HG02970 (cell line): Measurements from ENCODE around the gene VILL.
"Not testable (repeated sequence)": the region's sequence is repeated elsewhere in the genome, so short reads cannot be mapped to it uniquely, and the experiment has no call there.

Experiments used
- ATAC-seq: cut with Tn5 transposase; IDR thresholded peaks from one replicate; pipeline ENCODE4 v1.9.1; 2021; ENCODE audit warnings: mild to moderate bottlenecking, moderate library complexity, moderate number of reproducible peaks; ENCODE audit not compliant: unreplicated experiment, low FRiP score

VILL gene

DNA sequence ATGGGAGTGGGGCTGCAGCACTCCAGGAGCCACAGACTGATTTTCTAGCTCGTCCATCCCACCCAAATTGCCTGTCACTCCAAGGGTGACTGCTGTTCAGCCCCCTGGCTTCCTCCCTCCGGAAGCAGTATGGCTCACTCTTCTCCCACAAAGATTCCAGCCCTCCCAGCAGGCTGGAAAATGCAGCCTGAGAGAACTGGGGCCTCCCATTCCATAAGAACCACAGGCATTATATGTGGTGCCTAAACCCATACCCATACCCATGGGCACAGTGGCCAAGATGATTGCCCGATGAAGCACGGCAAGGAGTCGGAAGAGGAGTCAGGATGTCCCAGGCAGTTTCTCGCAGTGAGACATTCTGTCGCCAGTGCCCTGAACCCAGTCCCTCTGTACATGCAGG is 6.0 kb upstream of the VILL start:
- no peak for ATAC-seq

DNA sequence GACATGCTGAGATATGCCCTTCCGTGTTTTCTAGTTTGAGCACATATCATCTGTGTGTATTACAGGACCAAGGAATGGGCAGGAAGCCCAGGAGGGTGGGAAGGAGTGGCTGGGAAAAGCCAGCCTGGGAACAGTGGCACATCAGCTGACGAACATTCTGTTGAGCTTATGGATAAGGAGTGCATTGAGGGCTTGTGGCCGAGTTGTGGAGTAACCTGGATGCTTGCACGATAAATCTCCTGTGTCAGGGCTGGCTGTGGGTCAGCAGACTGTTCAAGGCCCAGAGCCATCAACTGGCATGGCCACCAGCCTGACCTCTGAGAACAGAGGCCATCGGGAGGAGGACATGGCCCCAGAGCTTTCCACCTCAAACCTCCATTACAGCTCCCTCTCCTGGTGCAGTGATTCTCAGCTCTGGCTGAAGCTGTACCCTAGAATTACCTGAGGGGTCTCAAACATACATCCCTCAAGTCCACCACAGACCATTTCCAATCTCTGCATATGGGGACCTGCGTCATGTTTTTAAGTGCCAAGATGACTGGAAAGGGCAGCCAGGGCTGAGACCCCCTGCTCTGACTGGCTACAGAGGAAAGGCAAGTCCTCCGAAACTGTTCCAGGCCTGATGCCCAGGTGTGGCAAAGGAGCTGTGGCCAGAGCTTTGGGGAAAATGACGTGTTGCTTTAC is 4.8 kb upstream of the VILL start:
- no peak for ATAC-seq

DNA sequence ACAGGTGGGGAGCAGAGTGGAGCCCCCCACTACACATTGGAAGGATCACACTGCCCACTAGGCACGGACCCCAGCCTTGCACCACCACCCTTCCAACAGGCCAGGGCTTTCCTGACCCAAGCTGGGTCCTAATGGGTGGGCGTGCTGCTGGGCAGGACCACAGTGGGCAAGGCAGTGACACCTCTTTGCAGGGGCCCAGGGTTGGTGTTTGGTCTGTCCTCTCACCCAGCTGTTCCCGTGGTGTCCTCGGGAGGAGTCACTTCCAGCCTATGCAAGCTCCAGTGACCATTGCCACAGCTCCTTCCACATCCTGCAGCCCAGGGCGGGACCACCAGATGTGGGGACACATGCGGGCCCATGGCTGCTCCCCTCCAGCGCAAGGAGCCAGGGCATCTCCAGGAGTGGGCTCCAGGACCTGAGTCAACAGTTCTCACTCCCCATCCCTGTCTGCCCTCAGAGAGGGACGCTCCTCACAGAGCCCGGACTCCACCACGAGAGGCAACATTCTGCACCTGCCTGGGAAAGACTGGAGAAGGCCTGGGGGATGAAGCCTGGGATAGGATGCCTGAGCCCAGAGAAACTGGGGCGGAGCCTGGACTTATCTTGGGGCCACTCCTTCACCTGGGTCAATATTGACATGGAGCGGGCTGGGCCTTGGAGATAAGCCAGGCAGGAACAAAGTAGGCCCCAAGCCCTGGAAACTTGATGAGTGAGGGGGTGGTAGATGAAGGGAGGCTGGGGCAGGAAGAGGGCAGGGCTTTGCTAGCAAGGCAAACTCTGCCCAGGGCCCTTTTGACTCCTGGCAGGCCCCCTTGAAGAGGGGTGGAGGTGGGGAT is 3.9 kb upstream of the VILL start:
- no peak for ATAC-seq

DNA sequence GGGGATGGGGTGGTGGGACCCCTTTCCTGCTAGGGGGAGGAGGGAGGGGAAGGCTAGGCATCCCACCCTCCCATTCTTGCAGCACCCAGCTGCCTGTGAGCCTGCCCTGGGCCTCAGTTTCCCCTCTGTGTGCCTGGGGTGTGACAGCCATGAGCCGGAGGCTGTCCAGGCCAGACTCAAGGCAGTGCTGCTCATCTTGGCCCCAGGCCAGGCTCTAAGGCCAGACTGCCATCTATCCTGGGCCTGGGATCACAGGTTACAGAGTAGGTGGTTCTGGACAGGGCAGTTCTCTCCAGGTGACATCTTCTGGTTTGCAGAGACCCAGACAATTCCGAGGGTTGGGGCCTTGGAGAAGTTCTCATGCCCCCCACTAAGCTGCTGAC is 3.3 kb upstream of the VILL start:
- no peak for ATAC-seq

DNA sequence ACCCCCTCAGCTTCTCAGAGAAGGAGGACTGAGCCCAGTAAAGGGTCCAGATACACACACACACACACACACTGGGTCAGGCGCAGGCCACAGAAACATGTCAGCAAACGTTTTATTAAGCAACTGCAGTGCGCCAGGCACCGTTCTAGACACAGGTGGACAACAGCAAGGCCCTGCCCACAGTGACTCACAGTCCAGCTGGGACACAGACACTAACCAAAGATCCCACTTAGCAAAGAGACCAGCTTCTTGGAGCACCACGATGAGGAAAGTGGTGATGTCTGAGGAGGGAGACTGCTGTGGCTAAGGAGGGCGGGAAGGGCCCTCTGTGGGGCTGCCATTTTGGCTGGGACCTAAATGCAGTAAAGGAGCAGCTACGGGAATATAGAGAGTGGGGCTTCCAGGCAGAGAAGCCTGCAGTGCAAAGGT is 2.8 kb upstream of the VILL start:
- ATAC-seq, result no peak

DNA sequence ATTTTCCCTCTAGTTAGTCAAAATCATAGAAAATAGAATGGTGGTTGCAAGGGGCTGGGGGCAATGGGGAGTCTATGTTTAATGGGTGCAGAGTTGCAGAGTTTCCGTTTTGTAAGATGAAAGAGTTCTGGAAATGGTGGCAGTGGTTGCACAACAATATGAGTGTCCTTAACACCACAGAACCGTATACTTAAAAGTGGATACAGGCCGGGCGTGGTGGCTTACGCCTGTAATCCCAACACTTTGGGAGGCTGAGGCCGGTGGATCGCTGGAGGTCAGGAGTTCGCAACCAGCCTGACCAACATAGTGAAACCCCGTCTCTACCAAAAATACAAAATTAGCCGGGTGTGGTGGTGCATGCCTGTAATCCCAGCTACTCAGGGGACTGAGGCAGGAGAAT is 2.2 kb upstream of the VILL start:
- not testable (repeated sequence) for ATAC-seq

DNA sequence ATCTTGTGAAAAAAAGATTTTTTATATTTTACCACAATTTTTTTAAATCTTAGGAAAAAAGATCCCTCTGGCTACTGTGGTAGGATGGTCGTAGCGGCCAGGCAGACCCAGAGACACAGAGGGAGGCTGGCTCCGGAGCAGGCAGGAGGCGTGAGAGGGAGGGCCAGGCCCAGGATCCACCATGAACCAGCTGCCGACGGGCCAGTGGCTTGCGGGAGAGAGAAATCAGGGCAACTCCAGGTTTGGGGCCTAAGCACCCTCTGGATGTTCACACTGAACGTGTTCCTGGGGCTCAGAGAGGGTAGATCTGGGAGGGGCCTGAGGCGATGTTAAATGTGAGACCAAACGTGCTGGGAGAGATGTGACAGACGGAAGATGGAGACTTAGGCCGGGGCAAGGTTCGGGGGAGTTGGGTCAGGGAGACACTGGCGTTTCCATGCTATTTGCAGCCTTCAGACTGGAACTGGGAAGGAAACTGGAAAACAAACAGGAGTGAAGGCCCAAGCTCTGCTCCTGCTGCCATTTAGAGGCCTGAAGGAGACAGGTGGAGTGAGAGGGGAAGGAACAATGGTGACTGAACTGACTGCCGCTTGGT is 1.6 kb upstream of the VILL start:
- ATAC-seq, result no peak

DNA sequence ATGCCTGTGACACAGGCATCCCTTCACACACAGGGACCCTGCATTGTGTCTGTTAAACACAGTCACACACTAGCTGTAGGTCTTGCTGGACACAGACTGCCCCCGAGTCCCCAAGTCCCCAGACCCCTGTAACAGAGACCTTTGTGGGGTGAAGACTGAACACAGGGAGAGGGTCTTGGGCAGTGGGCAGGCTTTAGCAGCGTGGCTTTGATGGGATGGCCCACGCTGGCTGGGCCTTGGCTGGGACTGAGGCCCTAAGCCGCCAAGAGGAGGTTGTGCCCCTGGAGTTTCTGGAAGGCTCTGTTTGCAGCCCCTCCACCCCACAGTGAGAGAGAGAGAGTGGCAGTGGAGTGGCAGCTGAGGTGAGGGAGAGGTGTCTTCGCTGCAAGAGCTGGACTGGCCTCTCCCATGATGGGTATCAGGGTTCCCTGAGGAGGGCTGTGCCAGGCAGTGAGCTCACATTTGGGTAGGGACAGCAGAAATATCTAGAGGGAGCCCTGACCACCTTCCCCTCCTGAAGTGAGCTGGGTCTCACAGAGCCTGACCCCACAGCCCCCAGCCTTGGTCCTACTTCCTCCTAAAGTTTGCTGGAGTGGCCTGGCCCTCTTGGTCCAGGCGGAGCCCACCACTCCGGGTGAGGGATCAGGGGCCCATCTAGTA is 635 bp upstream of the VILL start:
- ATAC-seq, result no peak

DNA sequence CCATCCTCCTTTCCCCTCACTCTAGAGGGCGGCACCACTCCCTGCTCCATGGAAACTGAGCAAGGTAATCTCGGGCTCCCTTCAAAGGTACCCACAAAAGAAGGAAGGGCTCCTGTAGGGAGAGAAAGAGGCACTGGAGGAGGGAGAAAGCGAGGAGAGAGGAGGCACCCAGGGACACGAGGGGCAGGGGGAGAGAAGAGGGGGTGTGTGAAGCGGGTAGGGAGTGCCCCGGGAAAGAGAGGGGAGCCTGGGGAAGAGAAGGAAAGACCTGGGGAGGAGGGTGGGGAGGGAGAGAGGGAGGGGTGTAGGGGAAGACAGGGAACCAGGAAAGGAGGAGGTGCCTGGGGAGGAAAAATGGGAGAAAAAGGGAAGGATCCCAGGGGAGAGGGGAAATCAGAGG is 523 bp downstream of the VILL start:
- no peak for ATAC-seq

DNA sequence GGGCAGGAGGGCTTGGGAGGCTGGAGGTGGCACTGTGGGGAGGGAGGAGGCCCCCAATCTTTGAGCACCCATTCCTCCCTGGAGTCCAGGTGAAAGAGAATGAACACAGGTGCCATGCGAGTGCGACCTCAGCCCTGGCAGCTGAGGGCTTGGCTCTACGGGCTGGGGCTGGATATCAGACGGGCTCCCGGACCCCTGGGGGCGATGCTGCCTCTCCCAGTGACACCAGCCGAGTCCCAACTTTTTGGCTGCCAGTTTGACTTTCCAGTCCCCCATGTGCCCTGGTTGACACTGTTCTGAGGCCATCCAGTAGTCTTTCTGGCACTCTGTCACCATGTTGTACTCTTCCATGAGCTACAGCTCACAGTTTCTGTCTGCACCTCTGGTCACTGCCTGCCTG is 1.2 kb downstream of the VILL start:
- ATAC-seq, result no peak

DNA sequence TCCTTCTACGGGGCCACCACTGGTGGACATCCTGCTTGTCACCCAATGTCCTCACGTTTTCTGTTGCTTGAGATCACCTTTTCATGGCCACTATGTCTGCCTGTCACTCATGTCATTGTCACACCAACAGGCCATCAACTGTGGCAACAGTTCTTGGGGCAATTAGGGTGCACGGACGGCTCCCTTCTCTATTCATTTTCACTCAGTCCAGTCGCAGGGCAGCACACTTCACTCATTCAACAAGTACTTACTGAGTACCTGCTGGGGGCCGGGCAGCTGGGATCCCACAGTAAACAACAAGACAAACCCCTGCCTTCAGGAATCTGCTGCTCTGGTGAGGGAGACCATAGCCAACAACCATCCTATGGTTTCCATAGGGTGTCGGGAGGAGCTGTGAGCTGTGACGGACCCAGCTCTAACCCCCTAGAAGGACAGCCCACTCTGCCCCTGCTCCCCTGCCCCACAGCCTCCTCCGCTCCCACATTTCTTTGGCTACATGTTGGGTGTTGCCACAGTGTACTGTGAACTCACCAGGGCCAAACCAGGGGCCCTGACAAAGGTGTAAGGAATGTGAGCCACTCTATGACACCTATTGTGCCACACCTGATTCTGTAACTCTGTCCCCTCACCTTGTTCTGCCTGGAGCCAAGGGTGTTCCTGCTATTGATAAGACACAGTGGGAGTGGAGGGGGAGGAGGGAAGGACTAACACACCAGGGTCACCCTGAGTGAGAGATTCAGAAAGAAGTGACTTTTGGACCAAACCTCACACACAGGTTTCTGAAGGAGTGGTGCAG is 1.9 kb downstream of the VILL start:
- ATAC-seq, result no peak

DNA sequence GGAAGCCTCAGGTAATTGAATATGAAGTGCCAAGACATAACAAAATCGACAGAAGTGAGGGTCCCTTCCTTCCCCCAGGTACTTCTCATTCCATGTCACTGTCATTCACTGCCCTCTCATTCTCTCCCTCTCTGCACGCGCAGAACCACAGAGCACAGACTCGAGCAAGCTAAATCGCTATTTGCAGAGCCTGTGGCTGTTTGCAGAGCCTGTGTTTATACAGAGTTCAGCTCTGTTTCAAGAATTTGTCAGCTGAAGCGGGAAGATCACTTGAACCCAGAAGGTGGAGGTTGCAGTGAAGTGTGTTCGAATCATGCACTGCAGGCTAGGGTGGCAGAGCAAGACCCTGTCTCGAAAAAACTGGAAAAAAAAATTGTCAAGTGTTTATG is 2.5 kb downstream of the VILL start:
- no peak for ATAC-seq

DNA sequence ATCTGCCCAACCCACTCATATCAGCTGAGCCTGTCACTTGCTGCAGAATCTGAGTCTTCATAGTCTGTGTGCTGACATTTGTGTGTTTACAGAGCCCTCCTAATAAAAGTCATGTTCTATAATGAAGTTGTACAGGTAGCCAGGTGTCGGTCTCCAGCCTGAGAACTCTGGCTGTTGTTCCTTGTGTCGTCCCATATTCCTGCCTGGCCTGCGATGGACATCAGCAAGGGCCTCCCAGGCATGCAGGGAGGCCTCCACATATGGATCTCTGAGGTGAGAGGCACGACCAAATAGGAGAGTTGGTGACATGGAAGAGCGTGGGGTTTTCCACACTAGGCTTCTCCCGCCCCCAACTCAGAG is 2.9 kb downstream of the VILL start:
- ATAC-seq, result no peak

DNA sequence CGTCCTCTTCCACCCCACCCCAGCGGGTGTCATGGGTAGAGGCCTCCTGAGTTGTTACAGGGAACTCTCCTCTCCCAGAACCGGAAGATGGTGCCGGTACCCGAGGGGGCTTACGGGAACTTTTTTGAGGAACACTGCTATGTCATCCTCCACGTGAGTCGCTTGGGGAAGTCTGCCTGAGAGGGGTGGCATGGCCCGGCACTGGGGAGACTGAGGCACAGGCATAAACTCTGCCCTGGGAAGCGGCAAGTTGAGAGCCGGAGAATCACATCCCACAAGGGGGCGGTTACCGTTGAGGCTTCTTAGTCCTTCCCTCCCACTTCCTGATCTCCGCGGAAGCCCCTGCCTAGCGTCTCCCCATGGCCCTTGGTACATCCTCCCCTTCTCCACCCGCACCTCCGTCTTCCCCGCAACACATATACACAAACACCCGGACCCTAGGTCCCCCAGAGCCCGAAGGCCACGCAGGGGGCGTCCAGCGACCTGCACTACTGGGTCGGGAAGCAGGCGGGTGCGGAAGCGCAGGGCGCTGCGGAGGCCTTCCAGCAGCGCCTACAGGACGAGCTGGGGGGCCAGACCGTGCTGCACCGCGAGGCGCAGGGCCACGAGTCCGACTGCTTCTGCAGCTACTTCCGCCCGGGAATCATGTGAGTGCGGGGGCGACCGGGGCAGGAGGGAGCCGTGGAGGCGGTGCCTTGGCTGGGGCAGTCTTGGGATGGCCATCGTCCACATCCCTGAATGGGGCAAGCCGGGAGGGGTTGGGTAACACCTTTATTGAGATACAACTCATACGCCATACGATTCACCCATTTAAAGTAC is 3.4 kb downstream of the VILL start:
- no peak for ATAC-seq

DNA sequence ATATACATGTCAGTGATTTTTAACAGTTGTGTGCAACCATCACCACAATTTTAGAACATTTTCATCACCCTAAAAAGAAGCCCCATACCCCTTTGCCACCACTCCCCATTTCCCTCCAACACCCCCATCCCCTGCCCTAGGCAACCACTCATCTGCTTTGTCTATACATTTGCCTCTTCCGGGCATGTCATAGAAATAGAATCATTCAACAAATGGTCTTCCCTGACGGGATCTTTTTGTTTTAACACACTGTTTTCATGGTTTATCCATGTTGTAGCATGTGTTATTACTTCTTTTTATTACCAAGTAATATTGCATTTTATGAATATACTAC is 4.0 kb downstream of the VILL start:
- no peak for ATAC-seq

DNA sequence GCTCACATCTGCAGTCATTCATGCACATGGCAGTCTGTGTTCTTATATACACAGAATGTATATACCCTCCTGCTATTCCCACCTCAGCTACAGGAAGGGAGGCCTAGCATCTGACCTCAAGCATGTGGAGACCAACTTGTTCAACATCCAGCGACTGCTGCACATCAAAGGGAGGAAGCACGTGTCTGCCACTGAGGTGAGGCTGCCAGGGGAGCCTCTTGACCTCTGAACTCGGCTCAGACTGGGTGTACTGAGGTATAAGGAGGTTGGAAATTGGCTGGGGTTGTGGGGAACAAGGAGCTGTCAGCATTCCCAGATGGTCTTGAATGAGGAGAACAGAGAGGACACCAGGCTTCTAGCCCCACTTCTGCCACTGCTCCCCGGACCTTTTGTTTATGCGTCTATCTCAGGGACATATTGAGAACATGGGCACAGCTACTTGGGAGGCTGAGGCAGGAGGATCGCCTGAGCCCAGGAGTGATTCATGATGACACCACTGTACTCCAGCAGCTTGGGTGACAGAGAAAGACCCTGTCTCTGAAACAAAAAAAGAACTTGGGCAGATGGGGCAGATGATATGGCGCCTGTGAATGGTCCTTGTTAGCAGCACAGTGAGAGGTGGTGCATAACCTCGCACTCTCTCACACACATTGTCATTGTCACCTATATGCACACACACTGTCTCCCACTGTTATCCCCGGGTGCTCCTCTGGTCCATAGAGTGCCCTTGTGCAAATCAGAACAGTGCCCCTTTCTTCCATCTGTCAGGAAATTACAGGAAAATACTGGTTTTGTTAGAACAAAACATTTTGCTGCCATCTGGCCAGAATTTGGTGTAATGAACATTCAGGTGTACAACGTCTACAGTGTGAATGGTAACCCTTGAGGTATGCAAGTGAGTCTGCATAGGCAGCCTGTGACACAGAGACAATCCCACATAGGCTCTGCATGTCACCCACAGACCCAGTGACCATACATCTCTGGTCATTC is 5.4 kb downstream of the VILL start:
- ATAC-seq, result no peak

DNA sequence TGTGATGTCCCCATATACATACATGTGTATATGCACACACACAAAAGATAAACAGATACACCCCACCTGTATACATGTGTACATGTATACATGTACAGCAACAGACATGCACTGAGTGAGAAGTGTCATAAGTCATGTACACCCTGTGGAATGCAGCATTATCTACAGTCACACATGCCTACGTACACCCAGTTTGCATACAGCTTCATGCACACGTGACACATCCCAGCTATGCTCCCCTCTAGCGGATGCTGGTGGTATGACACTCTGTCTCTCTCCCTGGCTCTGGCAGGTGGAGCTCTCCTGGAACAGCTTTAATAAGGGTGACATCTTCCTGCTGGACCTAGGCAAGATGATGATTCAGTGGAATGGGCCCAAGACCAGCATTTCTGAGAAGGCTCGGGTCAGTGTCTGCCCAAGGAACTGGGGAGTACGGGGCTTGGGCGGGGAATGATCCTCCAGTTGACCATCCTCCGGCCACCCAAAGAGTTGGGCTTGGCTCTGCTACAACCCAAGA is 6.3 kb downstream of the VILL start:
- ATAC-seq, result no peak

DNA sequence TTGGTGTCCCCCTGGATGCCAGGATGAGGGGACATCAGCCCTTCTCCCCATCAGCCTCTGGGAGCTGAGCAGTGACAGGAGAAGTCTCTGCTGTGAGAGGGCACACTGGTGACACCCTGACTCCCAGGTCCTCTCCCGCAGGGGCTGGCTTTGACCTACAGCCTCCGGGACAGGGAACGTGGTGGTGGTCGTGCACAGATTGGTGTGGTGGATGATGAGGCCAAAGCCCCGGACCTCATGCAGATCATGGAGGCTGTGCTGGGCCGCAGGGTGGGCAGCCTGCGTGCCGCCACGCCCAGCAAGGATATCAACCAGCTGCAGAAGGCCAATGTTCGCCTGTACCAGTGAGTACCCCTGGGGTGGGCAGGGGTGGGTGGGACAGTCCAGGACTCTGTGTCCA is 6.8 kb downstream of the VILL start:
- no peak for ATAC-seq
